Liver (tissue), 9 donors: ENCODE data around the gene MYO9B. TPM values are rescaled to one million over a fixed set of nuclear protein-coding genes. Genes with fewer than 3 reads are reported as not detected.

Source experiments
- DNase-seq: peaks from one replicate; pipeline ENCODE4 v3.0.0-alpha.2; 2017; ENCODE audit warnings: low spot score
- H3K27ac ChIP-seq, 2 donors: one replicate each; pipeline ENCODE4 v1.7.0; 2013; ENCODE audit warnings: inconsistent platforms in 2 of 2, low read length in 2 of 2, control low read depth in 1 of 2, low read depth in 1 of 2, mild to moderate bottlenecking in 1 of 2
- H3K27me3 ChIP-seq, 4 donors: one replicate each; pipeline versions ENCODE4 v1.6.1 to v1.7.0; 2013; ENCODE audit warnings: low read length in 3 of 4, inconsistent platforms in 1 of 4, mild to moderate bottlenecking in 1 of 4, moderate library complexity in 1 of 4; ENCODE audit not compliant: control insufficient read depth in 4 of 4, insufficient read depth in 4 of 4
- H3K36me3 ChIP-seq, 4 donors: one replicate each; pipeline versions ENCODE4 v1.6.1 to v1.7.0; 2013; ENCODE audit warnings: low read length in 3 of 4, mild to moderate bottlenecking in 3 of 4, low read depth in 1 of 4, moderate library complexity in 1 of 4; ENCODE audit not compliant: control insufficient read depth in 4 of 4, insufficient read depth in 3 of 4
- H3K4me1 ChIP-seq, 4 donors: one replicate each; pipeline versions ENCODE4 v1.6.1 to v1.7.0; 2013; ENCODE audit warnings: low read length in 3 of 4, mild to moderate bottlenecking in 3 of 4, moderate library complexity in 1 of 4; ENCODE audit not compliant: control insufficient read depth in 4 of 4, insufficient read depth in 4 of 4
- H3K4me3 ChIP-seq, 3 donors: one replicate each; pipeline versions ENCODE4 v1.6.1 to v1.7.0; 2013; ENCODE audit warnings: low read length in 3 of 3, control low read depth in 1 of 3, low read depth in 1 of 3, mild to moderate bottlenecking in 1 of 3
- H3K9ac ChIP-seq, 2 donors: one replicate each; pipeline ENCODE4 v1.7.0; 2013; ENCODE audit warnings: low read length in 2 of 2, mild to moderate bottlenecking in 2 of 2, moderate library complexity in 2 of 2, control low read depth in 1 of 2, low read depth in 1 of 2
- H3K9me3 ChIP-seq, 4 donors: one replicate each; pipeline versions ENCODE4 v1.6.1 to v1.7.0; 2013; ENCODE audit warnings: low read length in 3 of 4; ENCODE audit not compliant: control insufficient read depth in 4 of 4
- FOXA1 ChIP-seq: IDR thresholded peaks from 2 replicates; pipeline ENCODE4 v1.6.1; 2016; ENCODE audit warnings: antibody characterized with exemption
- FOXA2 ChIP-seq: IDR thresholded peaks from 2 replicates; pipeline ENCODE4 v1.6.1; 2016; ENCODE audit warnings: antibody characterized with exemption
- GABPA ChIP-seq, 2 donors: IDR thresholded peaks in 1 of 2; conservative IDR thresholded peaks in 1 of 2; 2 replicates each; pipeline ENCODE4 v1.6.1; 2016; ENCODE audit warnings: antibody characterized with exemption in 2 of 2, mild to moderate bottlenecking in 1 of 2, moderate library complexity in 1 of 2
- HNF4G ChIP-seq: IDR thresholded peaks from 2 replicates; pipeline ENCODE4 v1.6.1; 2016; ENCODE audit warnings: antibody characterized with exemption
- JUND ChIP-seq, 2 donors: IDR thresholded peaks; 2 replicates each; pipeline ENCODE4 v1.6.1; 2016; ENCODE audit warnings: antibody characterized with exemption in 2 of 2
- RAD21 ChIP-seq, 2 donors: IDR thresholded peaks; 2 replicates each; pipeline ENCODE4 v1.6.1; 2016; ENCODE audit warnings: antibody characterized with exemption in 2 of 2, mild to moderate bottlenecking in 2 of 2
- RXRA ChIP-seq, 2 donors: IDR thresholded peaks; 2 replicates each; pipeline ENCODE4 v1.6.1; 2017 to 2018; ENCODE audit warnings: antibody characterized with exemption in 2 of 2, mild to moderate bottlenecking in 1 of 2
- SP1 ChIP-seq: IDR thresholded peaks from 2 replicates; pipeline ENCODE4 v1.6.1; 2018; ENCODE audit warnings: antibody characterized with exemption, mild to moderate bottlenecking
- ZBTB33 ChIP-seq: IDR thresholded peaks from 2 replicates; pipeline ENCODE4 v1.6.1; 2016; ENCODE audit warnings: antibody characterized with exemption
- WGBS: extraction: QIAGEN DNeasy Blood & Tissue Kit; methylation state at CpG from one replicate; pipeline ENCODE4 v1.1.7; 2013; 5-methylcytosine and 5-hydroxymethylcytosine counted together
- polyA plus RNA-seq, 2 donors: library from polyadenylated mRNA; stranded (reverse) in 1 of 2; unstranded in 1 of 2; fragments of 200-250 nt in 1 of 2; fragments of >200 nt in 1 of 2; fragmentation: Nextera tagmentation in 1 of 2; extraction: Ambion mirVana in 1 of 2; gene quantifications; one replicate each; pipeline versions ENCODE4 v1.2.1 to v1.2.3, GENCODE V29; 2013 to 2015
- total RNA-seq, 2 donors: library from RNA; depleted of rRNA; stranded (reverse); fragments of >200 nt; gene quantifications; one replicate each; pipeline ENCODE4 v1.2.3, GENCODE V29; 2014
- TF ChIP-seq, protein P1 (sequence below): fragments of 150-350 bp; IDR thresholded peaks from 2 replicates; pipeline ENCODE4 v1.5.1; 2017; ENCODE audit warnings: improper control_type of control experiment, low read depth, low read length; ENCODE audit not compliant: missing input control
- TF ChIP-seq, protein P2 (sequence below): IDR thresholded peaks from 2 replicates; pipeline ENCODE4 v1.6.1; 2016; ENCODE audit warnings: antibody characterized with exemption
- TF ChIP-seq, protein P3 (sequence below): IDR thresholded peaks from 2 replicates; pipeline ENCODE4 v1.6.1; 2016; ENCODE audit warnings: antibody characterized with exemption, mild to moderate bottlenecking
- donor health status: healthy.
- donor health status: healthy.
- donor health status: healthy.
- donor health status: healthy.
- donor health status: healthy.

Gene MYO9B
- total and polyA plus RNA-seq, 4 donors = 9.1 to 32.5 (median 21.0) TPM

DNA sequence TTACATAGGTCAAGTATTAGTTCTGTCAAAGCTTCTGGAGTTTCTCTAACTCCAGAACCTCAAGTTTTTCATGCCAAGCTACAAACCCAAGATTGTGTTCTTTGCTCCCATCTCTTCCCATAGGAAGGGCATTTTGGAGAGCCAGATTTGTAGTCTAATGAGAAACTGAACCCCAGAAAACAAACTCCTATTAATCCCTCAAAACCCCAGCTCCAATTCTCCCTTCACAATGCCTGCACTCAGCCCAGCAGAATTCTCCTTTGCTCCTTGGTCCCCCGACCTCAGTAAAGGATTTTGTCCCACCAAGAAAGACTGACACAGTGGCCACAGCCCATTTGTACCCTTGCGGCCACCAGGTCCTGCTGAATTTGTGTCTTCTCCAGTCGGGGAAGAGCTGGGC is 180.6 kb downstream of the MYO9B start (continued):
- TF ChIP-seq, protein P1, sequence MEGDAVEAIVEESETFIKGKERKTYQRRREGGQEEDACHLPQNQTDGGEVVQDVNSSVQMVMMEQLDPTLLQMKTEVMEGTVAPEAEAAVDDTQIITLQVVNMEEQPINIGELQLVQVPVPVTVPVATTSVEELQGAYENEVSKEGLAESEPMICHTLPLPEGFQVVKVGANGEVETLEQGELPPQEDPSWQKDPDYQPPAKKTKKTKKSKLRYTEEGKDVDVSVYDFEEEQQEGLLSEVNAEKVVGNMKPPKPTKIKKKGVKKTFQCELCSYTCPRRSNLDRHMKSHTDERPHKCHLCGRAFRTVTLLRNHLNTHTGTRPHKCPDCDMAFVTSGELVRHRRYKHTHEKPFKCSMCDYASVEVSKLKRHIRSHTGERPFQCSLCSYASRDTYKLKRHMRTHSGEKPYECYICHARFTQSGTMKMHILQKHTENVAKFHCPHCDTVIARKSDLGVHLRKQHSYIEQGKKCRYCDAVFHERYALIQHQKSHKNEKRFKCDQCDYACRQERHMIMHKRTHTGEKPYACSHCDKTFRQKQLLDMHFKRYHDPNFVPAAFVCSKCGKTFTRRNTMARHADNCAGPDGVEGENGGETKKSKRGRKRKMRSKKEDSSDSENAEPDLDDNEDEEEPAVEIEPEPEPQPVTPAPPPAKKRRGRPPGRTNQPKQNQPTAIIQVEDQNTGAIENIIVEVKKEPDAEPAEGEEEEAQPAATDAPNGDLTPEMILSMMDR = no peak
- no peak for TF ChIP-seq GABPA (IDR thresholded peaks at IDR 0.05 in 1 of 2, conservative IDR thresholded peaks at IDR 0.05 in 1 of 2)
- no peak for TF ChIP-seq RAD21 (IDR thresholded peaks at IDR 0.05)

GRCh38 chr19:17259118-17259780 is 183.7 kb downstream of the MYO9B start:
- H3K36me3 ChIP-seq = no peaks in the 10 kb centered on the region
- peaks cover 0 to 8% (median 3%) of the 10 kb centered on the region in 4 donors for H3K4me1 ChIP-seq
- 94% methylated on average over 9 of the region's 9 CpGs for WGBS

More at GRCh38 chr19:17259118-17259780, 183.7 kb downstream of the MYO9B start:
- no peaks in the 10 kb centered on the region for H3K9me3 ChIP-seq
- H3K27ac ChIP-seq = no peak overlapping the region
- TF ChIP-seq ZBTB33 = no peak
- TF ChIP-seq, protein P2, sequence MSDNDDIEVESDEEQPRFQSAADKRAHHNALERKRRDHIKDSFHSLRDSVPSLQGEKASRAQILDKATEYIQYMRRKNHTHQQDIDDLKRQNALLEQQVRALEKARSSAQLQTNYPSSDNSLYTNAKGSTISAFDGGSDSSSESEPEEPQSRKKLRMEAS = no peak
- TF ChIP-seq FOXA2 = no peak
- no peak for TF ChIP-seq SP1
- TF ChIP-seq RAD21 (IDR thresholded peaks at IDR 0.05) = no peak
- TF ChIP-seq HNF4G = no peak
- TF ChIP-seq, protein P3, sequence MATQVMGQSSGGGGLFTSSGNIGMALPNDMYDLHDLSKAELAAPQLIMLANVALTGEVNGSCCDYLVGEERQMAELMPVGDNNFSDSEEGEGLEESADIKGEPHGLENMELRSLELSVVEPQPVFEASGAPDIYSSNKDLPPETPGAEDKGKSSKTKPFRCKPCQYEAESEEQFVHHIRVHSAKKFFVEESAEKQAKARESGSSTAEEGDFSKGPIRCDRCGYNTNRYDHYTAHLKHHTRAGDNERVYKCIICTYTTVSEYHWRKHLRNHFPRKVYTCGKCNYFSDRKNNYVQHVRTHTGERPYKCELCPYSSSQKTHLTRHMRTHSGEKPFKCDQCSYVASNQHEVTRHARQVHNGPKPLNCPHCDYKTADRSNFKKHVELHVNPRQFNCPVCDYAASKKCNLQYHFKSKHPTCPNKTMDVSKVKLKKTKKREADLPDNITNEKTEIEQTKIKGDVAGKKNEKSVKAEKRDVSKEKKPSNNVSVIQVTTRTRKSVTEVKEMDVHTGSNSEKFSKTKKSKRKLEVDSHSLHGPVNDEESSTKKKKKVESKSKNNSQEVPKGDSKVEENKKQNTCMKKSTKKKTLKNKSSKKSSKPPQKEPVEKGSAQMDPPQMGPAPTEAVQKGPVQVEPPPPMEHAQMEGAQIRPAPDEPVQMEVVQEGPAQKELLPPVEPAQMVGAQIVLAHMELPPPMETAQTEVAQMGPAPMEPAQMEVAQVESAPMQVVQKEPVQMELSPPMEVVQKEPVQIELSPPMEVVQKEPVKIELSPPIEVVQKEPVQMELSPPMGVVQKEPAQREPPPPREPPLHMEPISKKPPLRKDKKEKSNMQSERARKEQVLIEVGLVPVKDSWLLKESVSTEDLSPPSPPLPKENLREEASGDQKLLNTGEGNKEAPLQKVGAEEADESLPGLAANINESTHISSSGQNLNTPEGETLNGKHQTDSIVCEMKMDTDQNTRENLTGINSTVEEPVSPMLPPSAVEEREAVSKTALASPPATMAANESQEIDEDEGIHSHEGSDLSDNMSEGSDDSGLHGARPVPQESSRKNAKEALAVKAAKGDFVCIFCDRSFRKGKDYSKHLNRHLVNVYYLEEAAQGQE = no peak
- TF ChIP-seq JUND (IDR thresholded peaks at IDR 0.05) = no peak
- TF ChIP-seq FOXA1 = no peak
- TF ChIP-seq, protein P1 = no peak
- TF ChIP-seq RXRA (IDR thresholded peaks at IDR 0.05) = no peak
- TF ChIP-seq GABPA (IDR thresholded peaks at IDR 0.05 in 1 of 2, conservative IDR thresholded peaks at IDR 0.05 in 1 of 2) = no peak
- H3K9ac ChIP-seq = no peak overlapping the region
- no peaks in the 10 kb centered on the region for H3K27me3 ChIP-seq
- H3K4me3 ChIP-seq = no peak overlapping the region
- no peak for DNase-seq
